ENCODE results near the gene SOCS6.
"Not testable (repeated sequence)": the region's sequence is repeated elsewhere in the genome, so short reads cannot be mapped to it uniquely, and the experiment has no call there.

Gene SOCS6

GRCh38 chr18:70363861-70364260, 75.0 kb downstream of the SOCS6 start:
- no peak for TF ChIP-seq CTCF (IDR thresholded peaks at IDR 0.05; ENCODE audit: control insufficient read depth, insufficient read depth, low read depth, low read length, missing control alignments)
- H3K4me3 ChIP-seq (ENCODE audit: control insufficient read depth, low read depth, low read length): no peak overlapping the region
- DNase-seq (ENCODE audit: low read depth): no peak

DNA sequence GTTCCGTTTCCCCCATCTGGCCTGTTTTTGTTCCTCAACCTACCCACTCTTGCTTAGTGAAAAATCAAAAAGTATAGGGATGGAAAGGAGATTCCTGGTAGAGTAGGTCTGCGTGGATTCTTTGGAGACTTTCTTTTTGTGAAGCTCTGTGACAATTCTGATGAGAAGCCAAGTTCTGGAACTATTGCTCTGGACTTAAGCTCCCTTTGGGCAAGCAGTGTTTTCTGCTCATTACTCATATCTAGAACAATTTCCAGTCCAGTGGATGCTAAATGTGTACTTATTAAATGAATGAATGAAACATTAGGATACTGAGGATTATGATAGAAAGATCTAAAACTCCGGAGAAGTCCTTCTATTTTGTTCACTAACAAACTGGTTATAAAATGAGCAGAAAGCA, 76.5 kb downstream of the SOCS6 start:
- H3K4me3 ChIP-seq (ENCODE audit: control insufficient read depth, low read depth, low read length): no peak overlapping the region
- DNase-seq (ENCODE audit: low read depth): no peak
- no peak for TF ChIP-seq CTCF (IDR thresholded peaks at IDR 0.05; ENCODE audit: control insufficient read depth, insufficient read depth, low read depth, low read length, missing control alignments)

GRCh38 chr18:70366174-70366573, 77.3 kb downstream of the SOCS6 start:
- no peak for TF ChIP-seq CTCF (IDR thresholded peaks at IDR 0.05; ENCODE audit: control insufficient read depth, insufficient read depth, low read depth, low read length, missing control alignments)

GRCh38 chr18:70366670-70367069, 77.8 kb downstream of the SOCS6 start:
- TF ChIP-seq CTCF (IDR thresholded peaks at IDR 0.05; ENCODE audit: control insufficient read depth, insufficient read depth, low read depth, low read length, missing control alignments): no peak
- no peak for DNase-seq (ENCODE audit: low read depth)
- no peak overlapping the region for H3K4me3 ChIP-seq (ENCODE audit: control insufficient read depth, low read depth, low read length)

More at GRCh38 chr18:70366174-70366573, 77.3 kb downstream of the SOCS6 start:
- H3K4me3 ChIP-seq (ENCODE audit: control insufficient read depth, low read depth, low read length): no peak overlapping the region
- DNase-seq (ENCODE audit: low read depth): no peak

- DNase-seq (ENCODE audit: low read depth); H3K4me3 ChIP-seq (ENCODE audit: control insufficient read depth, low read depth, low read length): not testable (repeated sequence)
These were observed 78.5 kb downstream of the SOCS6 start for GRCh38 chr18:70367344-70367743.

DNA sequence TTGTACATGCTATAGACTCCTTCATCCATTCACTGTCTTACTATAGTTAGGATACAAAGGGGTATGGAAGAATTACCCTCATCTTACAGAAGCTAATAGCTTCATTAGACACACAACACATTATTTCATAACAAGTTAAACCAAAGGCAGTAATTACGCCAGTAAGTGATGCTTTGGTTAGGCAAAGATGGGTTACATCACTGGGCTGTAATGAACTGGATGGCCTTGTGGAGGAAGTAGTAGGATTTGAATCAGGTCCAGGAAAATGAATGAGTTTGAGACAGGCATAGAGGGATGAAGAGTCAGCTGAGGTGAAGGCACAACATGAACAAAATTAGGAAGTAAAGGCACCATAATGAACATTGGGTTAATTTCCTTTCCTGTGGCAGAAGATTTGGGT, 80.1 kb downstream of the SOCS6 start:
- TF ChIP-seq CTCF (IDR thresholded peaks at IDR 0.05; ENCODE audit: control insufficient read depth, insufficient read depth, low read depth, low read length, missing control alignments): no peak
- DNase-seq (ENCODE audit: low read depth): no peak
- no peak overlapping the region for H3K4me3 ChIP-seq (ENCODE audit: control insufficient read depth, low read depth, low read length)

GRCh38 chr18:70370762-70371733, 82.2 kb downstream of the SOCS6 start:
- no peak for TF ChIP-seq CTCF (IDR thresholded peaks at IDR 0.05; ENCODE audit: control insufficient read depth, insufficient read depth, low read depth, low read length, missing control alignments)
- no peak overlapping the region for H3K4me3 ChIP-seq (ENCODE audit: control insufficient read depth, low read depth, low read length)
- no peak for DNase-seq (ENCODE audit: low read depth)

Measured in AG09309 (cell line).